ENCODE measurements around the gene KHSRP. TPM values are rescaled to one million over a fixed set of nuclear protein-coding genes. Genes with fewer than 3 reads are reported as not detected.

Gene KHSRP
- total RNA-seq, 1 donor from 2014 or later, result 436 TPM

DNA sequence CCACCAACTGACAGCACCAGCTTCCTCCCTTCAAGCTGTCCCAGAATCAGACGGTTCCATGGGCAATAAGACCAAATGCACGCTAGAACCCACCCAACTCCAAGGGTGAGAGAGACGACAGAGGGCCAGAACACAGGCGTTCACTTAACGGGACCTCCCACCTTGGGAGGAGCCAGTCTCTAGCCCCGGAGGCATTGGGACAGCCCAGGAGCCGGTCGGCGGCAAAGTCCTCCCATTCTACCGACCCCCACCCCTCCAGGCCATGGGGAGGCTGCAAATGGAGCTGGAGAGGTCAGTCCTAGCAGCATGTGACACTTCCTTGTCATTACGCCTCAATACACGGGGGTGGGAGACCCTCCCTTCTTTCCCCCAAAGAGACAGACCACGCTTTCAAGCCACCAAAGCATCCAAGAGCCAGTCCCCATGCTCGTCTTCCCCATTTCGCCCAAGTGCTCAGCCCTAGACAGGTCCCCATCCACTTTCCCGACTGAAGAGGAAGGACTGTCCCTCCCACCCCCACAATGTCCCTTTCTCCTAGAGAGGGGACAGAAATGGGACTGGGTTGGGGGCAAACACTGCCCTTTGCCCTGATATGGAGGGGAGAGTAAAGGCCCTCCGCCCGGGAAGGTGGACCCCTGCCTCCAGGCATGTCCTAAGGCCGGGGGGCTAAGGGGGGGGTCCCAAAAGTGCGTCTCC is 964 bp downstream of the KHSRP start:
- peaks cover 11% of the 10 kb centered on the region for H3K4me1 Mint-ChIP-seq (ENCODE audit: low read depth)
- peaks cover 7% of the 10 kb centered on the region for H3K36me3 Mint-ChIP-seq (ENCODE audit: insufficient read depth)
- no peaks in the 10 kb centered on the region for H3K9me3 Mint-ChIP-seq (ENCODE audit: low read depth)
- no peak for DNase-seq (ENCODE audit: low spot score, unreplicated experiment)
- H3K4me3 Mint-ChIP-seq (ENCODE audit: low read depth), result peak overlapping the region; percentile 88
- peak overlapping the region; percentile 90 for H3K27ac Mint-ChIP-seq
- TF ChIP-seq, protein P1, sequence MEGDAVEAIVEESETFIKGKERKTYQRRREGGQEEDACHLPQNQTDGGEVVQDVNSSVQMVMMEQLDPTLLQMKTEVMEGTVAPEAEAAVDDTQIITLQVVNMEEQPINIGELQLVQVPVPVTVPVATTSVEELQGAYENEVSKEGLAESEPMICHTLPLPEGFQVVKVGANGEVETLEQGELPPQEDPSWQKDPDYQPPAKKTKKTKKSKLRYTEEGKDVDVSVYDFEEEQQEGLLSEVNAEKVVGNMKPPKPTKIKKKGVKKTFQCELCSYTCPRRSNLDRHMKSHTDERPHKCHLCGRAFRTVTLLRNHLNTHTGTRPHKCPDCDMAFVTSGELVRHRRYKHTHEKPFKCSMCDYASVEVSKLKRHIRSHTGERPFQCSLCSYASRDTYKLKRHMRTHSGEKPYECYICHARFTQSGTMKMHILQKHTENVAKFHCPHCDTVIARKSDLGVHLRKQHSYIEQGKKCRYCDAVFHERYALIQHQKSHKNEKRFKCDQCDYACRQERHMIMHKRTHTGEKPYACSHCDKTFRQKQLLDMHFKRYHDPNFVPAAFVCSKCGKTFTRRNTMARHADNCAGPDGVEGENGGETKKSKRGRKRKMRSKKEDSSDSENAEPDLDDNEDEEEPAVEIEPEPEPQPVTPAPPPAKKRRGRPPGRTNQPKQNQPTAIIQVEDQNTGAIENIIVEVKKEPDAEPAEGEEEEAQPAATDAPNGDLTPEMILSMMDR (IDR thresholded peaks at IDR 0.05; ENCODE audit: unreplicated experiment), result no peak
- no peaks in the 10 kb centered on the region for H3K27me3 Mint-ChIP-seq

DNA sequence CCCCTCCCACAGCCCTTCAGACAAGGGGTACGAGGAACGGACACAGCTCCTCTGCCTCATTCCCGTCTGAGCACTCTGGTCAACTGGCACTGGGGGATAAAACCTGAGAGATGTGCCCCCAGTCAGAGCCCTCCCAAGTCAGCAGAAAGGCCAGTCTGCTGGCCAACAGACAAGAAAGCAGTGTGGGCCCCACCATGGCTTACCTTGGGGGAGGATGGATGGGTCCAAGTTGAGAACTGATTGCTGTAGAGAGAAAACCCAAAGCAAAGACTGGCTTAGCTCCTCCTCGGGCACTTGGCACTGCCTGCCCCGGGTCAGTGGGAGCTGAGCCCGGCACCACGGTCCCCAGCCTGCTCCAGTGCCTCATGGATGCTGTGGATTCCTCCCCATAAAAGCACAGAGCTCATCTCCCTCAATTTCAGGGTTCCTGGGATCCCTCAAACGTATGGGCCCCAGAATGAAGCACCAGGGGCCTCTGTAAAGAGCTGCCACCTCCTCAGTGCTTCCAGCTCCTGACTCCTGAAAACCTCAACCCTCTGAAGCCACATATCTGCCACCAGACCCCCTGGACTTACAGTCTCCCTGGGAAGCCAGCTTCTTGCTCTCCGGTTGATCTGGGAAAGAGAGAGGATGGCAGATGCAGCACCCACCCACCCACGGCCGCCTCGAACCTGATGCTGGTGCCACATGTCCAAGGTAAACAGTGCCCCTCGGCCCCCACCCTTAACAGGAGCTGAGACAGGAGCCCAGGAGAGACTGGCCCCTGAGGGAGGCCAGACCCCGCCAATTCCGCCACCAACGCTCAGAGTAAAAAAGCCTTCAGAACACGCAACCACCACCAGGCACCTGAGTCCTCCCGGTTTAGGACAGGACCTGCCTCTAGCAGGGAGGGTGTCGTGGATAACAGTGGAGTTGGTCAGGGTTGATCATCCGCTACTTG is 3.3 kb downstream of the KHSRP start:
- H3K27me3 Mint-ChIP-seq, result no peaks in the 10 kb centered on the region
- peaks cover 10% of the 10 kb centered on the region for H3K36me3 Mint-ChIP-seq (ENCODE audit: insufficient read depth)
- H3K4me3 Mint-ChIP-seq (ENCODE audit: low read depth), result no peak overlapping the region
- DNase-seq (ENCODE audit: low spot score, unreplicated experiment), result no peak
- peaks cover 11% of the 10 kb centered on the region for H3K4me1 Mint-ChIP-seq (ENCODE audit: low read depth)
- peak overlapping the region; percentile 90 for H3K27ac Mint-ChIP-seq
- H3K9me3 Mint-ChIP-seq (ENCODE audit: low read depth), result no peaks in the 10 kb centered on the region
- TF ChIP-seq, protein P1 (IDR thresholded peaks at IDR 0.05; ENCODE audit: unreplicated experiment), result no peak

DNA sequence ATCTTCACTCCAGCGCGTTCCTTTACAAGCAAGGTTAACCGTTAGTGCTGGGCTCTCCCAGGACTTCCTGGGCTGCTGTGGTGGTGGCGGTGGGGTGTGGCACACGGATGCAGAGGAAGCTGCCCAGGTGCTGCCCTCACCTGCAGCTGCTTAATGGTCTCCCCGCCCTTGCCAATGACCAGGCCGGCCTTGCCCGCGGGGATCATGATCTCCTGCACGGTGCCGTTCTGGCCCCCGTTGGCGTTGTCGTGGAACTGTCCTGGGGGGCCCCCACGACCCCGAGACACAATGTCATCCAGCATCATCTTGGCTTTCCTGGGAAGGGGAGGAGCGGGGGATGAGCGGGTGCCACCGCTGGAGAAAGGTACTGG is 6.1 kb downstream of the KHSRP start:
- H3K4me1 Mint-ChIP-seq (ENCODE audit: low read depth), result peaks cover 16% of the 10 kb centered on the region
- no peak for DNase-seq (ENCODE audit: low spot score, unreplicated experiment)
- H3K36me3 Mint-ChIP-seq (ENCODE audit: insufficient read depth), result peaks cover 16% of the 10 kb centered on the region
- peak overlapping the region; percentile 68 for H3K27ac Mint-ChIP-seq
- H3K27me3 Mint-ChIP-seq, result no peaks in the 10 kb centered on the region
- no peaks in the 10 kb centered on the region for H3K9me3 Mint-ChIP-seq (ENCODE audit: low read depth)
- H3K4me3 Mint-ChIP-seq (ENCODE audit: low read depth), result no peak overlapping the region
- TF ChIP-seq, protein P1 (IDR thresholded peaks at IDR 0.05; ENCODE audit: unreplicated experiment), result no peak

DNA sequence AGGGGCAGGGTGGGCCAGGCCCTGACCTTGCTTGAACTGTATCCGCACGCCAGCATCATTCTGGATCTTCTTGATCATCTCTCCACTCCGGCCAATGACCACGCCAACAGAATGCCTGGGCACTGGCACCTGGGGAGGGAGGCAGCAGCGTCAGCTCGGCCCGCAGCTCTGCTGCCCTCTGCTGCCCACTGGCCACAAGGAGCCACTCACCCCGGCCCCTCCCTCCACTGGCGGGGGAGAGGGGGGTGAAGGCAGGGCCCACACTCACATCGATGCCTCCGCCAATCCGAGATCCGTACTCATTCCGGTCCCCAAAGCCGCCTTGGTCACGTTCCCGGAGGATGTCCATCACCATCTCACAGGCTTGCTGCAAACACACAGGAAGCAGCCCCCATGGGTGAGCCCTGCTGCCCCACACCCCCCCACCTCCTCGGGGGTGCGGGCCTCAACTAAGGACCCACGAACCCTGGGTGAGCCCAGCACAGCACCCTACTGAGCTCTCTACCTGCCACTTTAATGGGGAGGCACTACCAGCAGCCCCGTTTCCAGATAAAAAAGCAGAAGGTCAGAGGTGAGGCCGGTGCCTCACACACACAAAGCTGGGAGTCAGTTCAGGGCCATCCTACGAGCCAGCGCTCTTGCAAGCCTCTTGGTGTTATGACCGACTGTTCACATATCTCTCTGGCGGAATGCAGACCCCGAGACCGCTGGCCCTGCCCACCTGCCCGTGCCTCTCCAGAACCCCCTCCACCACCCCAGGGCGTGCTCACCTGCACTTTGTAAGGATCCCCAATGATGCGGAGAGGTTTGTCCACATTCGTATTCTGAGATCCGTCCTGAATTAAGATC is 6.7 kb downstream of the KHSRP start:
- TF ChIP-seq, protein P1 (IDR thresholded peaks at IDR 0.05; ENCODE audit: unreplicated experiment), result peak; percentile 44
- DNase-seq (ENCODE audit: low spot score, unreplicated experiment), result no peak
- H3K9me3 Mint-ChIP-seq (ENCODE audit: low read depth), result no peaks in the 10 kb centered on the region
- peaks cover 17% of the 10 kb centered on the region for H3K4me1 Mint-ChIP-seq (ENCODE audit: low read depth)
- H3K4me3 Mint-ChIP-seq (ENCODE audit: low read depth), result no peak overlapping the region
- H3K36me3 Mint-ChIP-seq (ENCODE audit: insufficient read depth), result peaks cover 16% of the 10 kb centered on the region
- no peaks in the 10 kb centered on the region for H3K27me3 Mint-ChIP-seq
- no peak overlapping the region for H3K27ac Mint-ChIP-seq
